GM19372 (cell line): ENCODE measurements around the gene CNOT6.

Experiments
- ATAC-seq: cut with Tn5 transposase; IDR thresholded peaks from one replicate; pipeline ENCODE4 v1.9.1; 2021; ENCODE audit warnings: mild to moderate bottlenecking, low read depth, moderate library complexity; ENCODE audit not compliant: unreplicated experiment

Gene CNOT6

GRCh38 chr5:180613188-180613813 lies 119.1 kb downstream of the CNOT6 start:
- no peak for ATAC-seq

- no peak for ATAC-seq
Observed at GRCh38 chr5:180613814-180614188, 119.6 kb downstream of the CNOT6 start.

GRCh38 chr5:180618487-180618828 lies 124.3 kb downstream of the CNOT6 start:
- ATAC-seq: no peak

- ATAC-seq: no peak
Observed at GRCh38 chr5:180618829-180619562, 124.8 kb downstream of the CNOT6 start.

GRCh38 chr5:180619563-180619915 lies 125.4 kb downstream of the CNOT6 start:
- ATAC-seq: no peak

GRCh38 chr5:180620014-180620413 lies 125.8 kb downstream of the CNOT6 start:
- no peak for ATAC-seq

- ATAC-seq: no peak
Observed at GRCh38 chr5:180621311-180621710, 127.1 kb downstream of the CNOT6 start.

GRCh38 chr5:180622910-180623309 lies 128.7 kb downstream of the CNOT6 start:
- ATAC-seq: no peak

- ATAC-seq: no peak
Observed at GRCh38 chr5:180623411-180623834, 129.2 kb downstream of the CNOT6 start.

- ATAC-seq: no peak
Observed at GRCh38 chr5:180623844-180624243, 129.7 kb downstream of the CNOT6 start.

- ATAC-seq: no peak
Observed at GRCh38 chr5:180624587-180624986, 130.4 kb downstream of the CNOT6 start.

- ATAC-seq: no peak
Observed at GRCh38 chr5:180625125-180625790, 131.1 kb downstream of the CNOT6 start.

- no peak for ATAC-seq
Observed at GRCh38 chr5:180625791-180626660, 131.8 kb downstream of the CNOT6 start.

- ATAC-seq: no peak
Observed at GRCh38 chr5:180626661-180627385, 132.6 kb downstream of the CNOT6 start.

GRCh38 chr5:180627386-180628120 lies 133.4 kb downstream of the CNOT6 start:
- no peak for ATAC-seq
